GM18868 (cell line): ENCODE results near the gene NISCH.

Source experiments
- ATAC-seq: cut with Tn5 transposase; IDR thresholded peaks from one replicate; pipeline ENCODE4 v1.9.1; 2021; ENCODE audit warnings: mild to moderate bottlenecking, moderate library complexity; ENCODE audit not compliant: unreplicated experiment

Gene NISCH

GRCh38 chr3:52455283-52456168 lies at the start of gene NISCH:
Gene NISCH, plus strand, starts transcription at chr3:52455604. Its CDS starts 38 bp downstream, at chr3:52455642.
- peak; percentile 92 for ATAC-seq

- no peak for ATAC-seq
These were observed 49.2 kb upstream of the NISCH start for GRCh38 chr3:52406231-52406661.

- no peak for ATAC-seq
These were observed 48.5 kb upstream of the NISCH start for GRCh38 chr3:52406791-52407510.

GRCh38 chr3:52407779-52408178 lies 47.6 kb upstream of the NISCH start:
- no peak for ATAC-seq

- ATAC-seq: no peak
These were observed 46.9 kb upstream of the NISCH start for GRCh38 chr3:52408466-52408865.

- ATAC-seq: no peak
These were observed 39.6 kb upstream of the NISCH start for GRCh38 chr3:52415800-52416199.

GRCh38 chr3:52420388-52420787 lies 35.0 kb upstream of the NISCH start:
- ATAC-seq: no peak

- ATAC-seq: no peak
These were observed 32.7 kb upstream of the NISCH start for GRCh38 chr3:52422669-52423068.

- no peak for ATAC-seq
These were observed 32.2 kb upstream of the NISCH start for GRCh38 chr3:52423173-52423572.

- ATAC-seq: no peak
These were observed 27.0 kb upstream of the NISCH start for GRCh38 chr3:52428151-52429005.

- ATAC-seq: no peak
These were observed 26.4 kb upstream of the NISCH start for GRCh38 chr3:52429031-52429430.

- ATAC-seq: no peak
These were observed 25.5 kb upstream of the NISCH start for GRCh38 chr3:52429779-52430415.

- ATAC-seq: no peak
These were observed 25.0 kb upstream of the NISCH start for GRCh38 chr3:52430416-52430810.

- no peak for ATAC-seq
These were observed 23.8 kb upstream of the NISCH start for GRCh38 chr3:52431459-52432223.

GRCh38 chr3:52432225-52432624 lies 23.2 kb upstream of the NISCH start:
- ATAC-seq: no peak

GRCh38 chr3:52432691-52433141 lies 22.7 kb upstream of the NISCH start:
- ATAC-seq: no peak

GRCh38 chr3:52433328-52433995 lies 21.9 kb upstream of the NISCH start:
- no peak for ATAC-seq

- no peak for ATAC-seq
These were observed 21.4 kb upstream of the NISCH start for GRCh38 chr3:52433996-52434479.

- no peak for ATAC-seq
These were observed 20.8 kb upstream of the NISCH start for GRCh38 chr3:52434491-52435115.
